NCI-H526 treated with DMSO at 0.1 percent for 48 hours (cell line): ENCODE data around the gene ITGA3.

Experiments
- DNase-seq: peaks from one replicate; lab custom pipeline; 2025; lab: John Stamatoyannopoulos, UW

ITGA3 gene

GRCh38 chr17:50072130-50072529 is 16.2 kb downstream of the ITGA3 start:
- no peak for DNase-seq

- no peak for DNase-seq
Measured at GRCh38 chr17:50072925-50073324, 17.0 kb downstream of the ITGA3 start.

- no peak for DNase-seq
Measured at GRCh38 chr17:50074227-50074626, 18.3 kb downstream of the ITGA3 start.

GRCh38 chr17:50075446-50076032 is 19.6 kb downstream of the ITGA3 start:
- no peak for DNase-seq

- DNase-seq = no peak
Measured at GRCh38 chr17:50076221-50076590, 20.3 kb downstream of the ITGA3 start.

- peak; percentile 60 for DNase-seq
Measured at GRCh38 chr17:50076591-50077235, 20.8 kb downstream of the ITGA3 start.

GRCh38 chr17:50078430-50078829 is 22.5 kb downstream of the ITGA3 start:
- DNase-seq = no peak

- DNase-seq = peak; percentile 68
Measured at GRCh38 chr17:50079334-50080095, 23.6 kb downstream of the ITGA3 start.

GRCh38 chr17:50080096-50080480 is 24.2 kb downstream of the ITGA3 start:
- DNase-seq = no peak

- DNase-seq = no peak
Measured at GRCh38 chr17:50080827-50081226, 24.9 kb downstream of the ITGA3 start.

GRCh38 chr17:50081757-50082156 is 25.8 kb downstream of the ITGA3 start:
- DNase-seq = no peak

GRCh38 chr17:50087246-50087911 is 31.5 kb downstream of the ITGA3 start:
- DNase-seq = peak; percentile 54

GRCh38 chr17:50087912-50088405 is 32.0 kb downstream of the ITGA3 start:
- no peak for DNase-seq

GRCh38 chr17:50088952-50089825 is 33.3 kb downstream of the ITGA3 start:
- DNase-seq = no peak

GRCh38 chr17:50090071-50090470 is 34.2 kb downstream of the ITGA3 start:
- DNase-seq = no peak

GRCh38 chr17:50090971-50091917 is 35.3 kb downstream of the ITGA3 start:
- DNase-seq = no peak

- no peak for DNase-seq
Measured at GRCh38 chr17:50091918-50092285, 36.0 kb downstream of the ITGA3 start.

GRCh38 chr17:50093246-50093645 is 37.3 kb downstream of the ITGA3 start:
- no peak for DNase-seq

GRCh38 chr17:50093807-50094206 is 37.9 kb downstream of the ITGA3 start:
- no peak for DNase-seq

GRCh38 chr17:50094243-50094752 is 38.4 kb downstream of the ITGA3 start:
- peak; percentile 84 for DNase-seq
